GM12875 (cell line): Measurements from ENCODE around the gene C9orf153.
A peak's percentile ranks its signal among the peaks of the same experiment; 100 is the strongest.

Experiments used
- H3K4me3 ChIP-seq: one replicate; pipeline ENCODE4 v1.5.1; 2011; ENCODE audit warnings: low read depth, low read length, control low read depth
- TF ChIP-seq, protein P1 (sequence below): IDR thresholded peaks from 2 replicates; pipeline ENCODE4 v1.5.1; 2011; ENCODE audit warnings: low read depth, mild to moderate bottlenecking, control low read depth, inconsistent platforms, low read length, moderate library complexity, borderline replicate concordance; ENCODE audit not compliant: insufficient read depth

Gene C9orf153

DNA sequence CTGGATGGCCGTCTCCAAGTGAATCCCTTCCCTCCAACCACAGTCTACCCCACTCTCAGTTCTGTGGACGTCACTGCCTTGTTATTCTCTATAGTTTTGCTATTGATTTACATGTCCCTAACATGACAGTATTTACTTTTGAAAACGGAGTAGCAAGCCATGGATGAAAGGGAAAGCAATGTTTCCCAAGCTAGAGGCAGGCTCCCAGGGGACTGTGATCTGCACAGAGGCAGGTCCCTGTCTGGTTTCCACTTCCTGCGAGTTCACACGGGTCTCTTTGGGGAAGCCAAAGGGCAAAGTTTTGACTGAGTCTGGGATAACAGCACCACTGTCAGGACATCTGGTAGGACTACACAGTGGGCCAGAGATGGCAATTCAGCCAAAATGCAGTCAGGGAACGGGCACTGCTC, 12.7 kb downstream of the C9orf153 start:
- no peak overlapping the region for H3K4me3 ChIP-seq
- TF ChIP-seq, protein P1, sequence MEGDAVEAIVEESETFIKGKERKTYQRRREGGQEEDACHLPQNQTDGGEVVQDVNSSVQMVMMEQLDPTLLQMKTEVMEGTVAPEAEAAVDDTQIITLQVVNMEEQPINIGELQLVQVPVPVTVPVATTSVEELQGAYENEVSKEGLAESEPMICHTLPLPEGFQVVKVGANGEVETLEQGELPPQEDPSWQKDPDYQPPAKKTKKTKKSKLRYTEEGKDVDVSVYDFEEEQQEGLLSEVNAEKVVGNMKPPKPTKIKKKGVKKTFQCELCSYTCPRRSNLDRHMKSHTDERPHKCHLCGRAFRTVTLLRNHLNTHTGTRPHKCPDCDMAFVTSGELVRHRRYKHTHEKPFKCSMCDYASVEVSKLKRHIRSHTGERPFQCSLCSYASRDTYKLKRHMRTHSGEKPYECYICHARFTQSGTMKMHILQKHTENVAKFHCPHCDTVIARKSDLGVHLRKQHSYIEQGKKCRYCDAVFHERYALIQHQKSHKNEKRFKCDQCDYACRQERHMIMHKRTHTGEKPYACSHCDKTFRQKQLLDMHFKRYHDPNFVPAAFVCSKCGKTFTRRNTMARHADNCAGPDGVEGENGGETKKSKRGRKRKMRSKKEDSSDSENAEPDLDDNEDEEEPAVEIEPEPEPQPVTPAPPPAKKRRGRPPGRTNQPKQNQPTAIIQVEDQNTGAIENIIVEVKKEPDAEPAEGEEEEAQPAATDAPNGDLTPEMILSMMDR, result peak; percentile 28; the same call in 1 of the 2 replicates

GRCh38 chr9:86242071-86242470, 17.4 kb downstream of the C9orf153 start:
- TF ChIP-seq, protein P1, result no peak
- H3K4me3 ChIP-seq, result no peak overlapping the region

- no peak overlapping the region for H3K4me3 ChIP-seq
- TF ChIP-seq, protein P1, result no peak
Measured at GRCh38 chr9:86241216-86241615, 18.2 kb downstream of the C9orf153 start.

GRCh38 chr9:86238861-86239770, 20.3 kb downstream of the C9orf153 start:
- no peak overlapping the region for H3K4me3 ChIP-seq
- TF ChIP-seq, protein P1, result no peak

GRCh38 chr9:86230858-86231257, 28.6 kb downstream of the C9orf153 start:
- TF ChIP-seq, protein P1, result no peak
- no peak overlapping the region for H3K4me3 ChIP-seq

DNA sequence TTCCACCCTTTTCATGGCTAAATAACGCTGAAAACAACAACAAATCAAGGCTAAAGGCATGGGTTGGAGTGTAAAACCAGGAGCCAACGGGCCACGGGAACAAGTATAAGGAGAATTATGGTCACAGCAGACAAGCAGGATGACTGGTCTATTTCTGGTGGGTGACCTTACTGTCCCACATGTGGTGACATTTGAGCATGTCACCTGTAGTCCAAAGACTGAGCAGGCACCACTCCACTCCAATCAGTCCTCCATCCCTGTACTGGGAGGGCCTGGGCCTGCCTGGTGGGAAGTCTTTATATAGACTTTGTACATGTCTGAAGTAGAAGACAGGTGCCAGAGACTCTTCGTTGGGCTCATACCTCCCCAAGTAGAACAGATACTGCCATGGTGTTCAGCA, 36.8 kb downstream of the C9orf153 start:
- TF ChIP-seq, protein P1, result no peak
- H3K4me3 ChIP-seq, result no peak overlapping the region

GRCh38 chr9:86219606-86220005, 39.9 kb downstream of the C9orf153 start:
- TF ChIP-seq, protein P1, result no peak
- no peak overlapping the region for H3K4me3 ChIP-seq
